Endothelial cell of umbilical vein (primary cell): Measurements from ENCODE around the gene MAP2K7. TPM values are rescaled to one million over a fixed set of nuclear protein-coding genes. Genes with fewer than 3 reads are reported as not detected.

Experiments used
- BruUV-seq: library from RNA; stranded (reverse); fragments of 400-500 nt; replicated peaks from 2 replicates; lab custom pipeline; 2021; lab: Mats Ljungman, UMichigan
- CTCF ChIA-PET: fragments of 300-600, 350-600 bp; sonication (Branson Sonifier 250); formaldehyde crosslinking; loops from one replicate; lab custom pipeline; 2021; ENCODE audit warnings: antibody characterized with exemption, inconsistent platforms; lab: Charles Lee
- POLR2A ChIA-PET: fragments of 300-600, 350-600 bp; sonication (Branson Sonifier 250); formaldehyde crosslinking; loops from one replicate; lab custom pipeline; 2021; ENCODE audit warnings: antibody characterized with exemption, inconsistent platforms; lab: Charles Lee
- DNase-seq: peaks from one replicate; pipeline ENCODE4 v3.0.0-alpha.2; 2011; ENCODE audit warnings: low read depth, low spot score
- FAIRE-seq: peaks from 2 replicates; lab custom pipeline; 2011; peaks lifted over from hg19 to GRCh38; lab: Jason Lieb, UNC
- H2AFZ ChIP-seq: 2 replicates; pipeline ENCODE4 v1.6.0; 2012; ENCODE audit warnings: low read depth, low read length, control low read depth, inconsistent platforms
- H3K27ac ChIP-seq: 2 replicates; pipeline ENCODE4 v1.5.1; 2011; ENCODE audit warnings: low read depth, mild to moderate bottlenecking, control low read depth, low read length, moderate library complexity; ENCODE audit not compliant: insufficient read depth
- H3K27me3 ChIP-seq, 2 experiments: 2 replicates each; pipeline versions ENCODE4 v1.6.0 to v1.6.1; 2011; ENCODE audit warnings: low read length in 2 of 2, mixed read lengths in 1 of 2; ENCODE audit not compliant: control insufficient read depth in 2 of 2, insufficient read depth in 2 of 2
- H3K36me3 ChIP-seq, 2 experiments: 2 replicates in 1 of 2; 3 replicates in 1 of 2; pipeline ENCODE4 v1.5.1; 2011; ENCODE audit warnings: low read length in 2 of 2, mild to moderate bottlenecking in 1 of 2, moderate library complexity in 1 of 2; ENCODE audit not compliant: control insufficient read depth in 2 of 2, insufficient read depth in 2 of 2; ENCODE audit errors: extremely low read depth in 1 of 2
- H3K4me1 ChIP-seq: 3 replicates; pipeline ENCODE4 v1.5.1; 2011; ENCODE audit warnings: mild to moderate bottlenecking, low read length; ENCODE audit not compliant: control insufficient read depth, insufficient read depth; ENCODE audit errors: extremely low read depth
- H3K4me2 ChIP-seq: 2 replicates; pipeline ENCODE4 v1.6.1; 2011; ENCODE audit warnings: low read length, control low read depth, mixed read lengths; ENCODE audit not compliant: insufficient read depth
- H3K4me3 ChIP-seq, 3 experiments: fragments of 200-600 bp in 1 of 3; sonication (generic), shearing (Covaris generic) in 1 of 3; replicated peaks in 1 of 3; 2 replicates each; pipeline ENCODE4 v1.5.1; 2011 to 2016; ENCODE audit warnings: control low read depth in 3 of 3, low read length in 3 of 3, mild to moderate bottlenecking in 2 of 3, inconsistent platforms in 1 of 3, low read depth in 1 of 3, moderate library complexity in 1 of 3; ENCODE audit not compliant: insufficient read depth in 1 of 3
- H3K79me2 ChIP-seq: 2 replicates; pipeline ENCODE4 v1.6.0; 2012; ENCODE audit warnings: low read length, inconsistent platforms; ENCODE audit not compliant: control insufficient read depth, insufficient read depth
- H3K9ac ChIP-seq: replicated peaks from 2 replicates; pipeline ENCODE3; 2011; ENCODE audit warnings: low read length, control low read depth; ENCODE audit not compliant: insufficient read depth; ENCODE audit errors: extremely low read depth
- H3K9me1 ChIP-seq: replicated peaks from 3 replicates; pipeline ENCODE4 v1.6.0; 2011; ENCODE audit warnings: mild to moderate bottlenecking, low read length; ENCODE audit not compliant: control insufficient read depth, insufficient read depth; ENCODE audit errors: extremely low read depth
- H3K9me3 ChIP-seq: replicated peaks from 2 replicates; pipeline ENCODE4 v1.5.1; 2012; ENCODE audit warnings: low read length, inconsistent platforms; ENCODE audit not compliant: control insufficient read depth, insufficient read depth
- H4K20me1 ChIP-seq: replicated peaks from 2 replicates; pipeline ENCODE3; 2011; ENCODE audit warnings: mild to moderate bottlenecking, low read length; ENCODE audit not compliant: control insufficient read depth, insufficient read depth; ENCODE audit errors: extremely low read depth
- EZH2 ChIP-seq: IDR thresholded peaks from 2 replicates; pipeline ENCODE4 v1.6.1; 2012; ENCODE audit warnings: borderline replicate concordance, low read depth, mild to moderate bottlenecking, moderate library complexity, low read length, inconsistent platforms; ENCODE audit not compliant: severe bottlenecking
- FOS ChIP-seq: IDR thresholded peaks from 2 replicates; pipeline ENCODE4 v1.6.1; 2011; ENCODE audit warnings: mild to moderate bottlenecking, low read length, moderate library complexity, borderline replicate concordance; ENCODE audit not compliant: insufficient read depth
- GATA2 ChIP-seq: IDR thresholded peaks from 2 replicates; pipeline ENCODE4 v1.7.0; 2011; ENCODE audit warnings: low read depth, mild to moderate bottlenecking, moderate library complexity, mixed read lengths, low read length; ENCODE audit not compliant: insufficient read length, insufficient read depth
- JUN ChIP-seq: IDR thresholded peaks from 2 replicates; pipeline ENCODE4 v1.6.1; 2011; ENCODE audit warnings: borderline replicate concordance, low read depth; ENCODE audit not compliant: insufficient read length, insufficient read depth
- MYC ChIP-seq: IDR thresholded peaks from one replicate; pipeline ENCODE4 v1.6.1; 2011; ENCODE audit warnings: mild to moderate bottlenecking, low read depth, low read length
- POLR2A ChIP-seq: IDR thresholded peaks from 2 replicates; pipeline ENCODE4 v1.6.1; 2012; ENCODE audit warnings: low read depth, mild to moderate bottlenecking, control low read depth, low read length
- POLR2AphosphoS5 ChIP-seq: IDR thresholded peaks from 2 replicates; pipeline ENCODE4 v1.6.1; 2012; ENCODE audit warnings: low read depth, mild to moderate bottlenecking, control low read depth, low read length, moderate library complexity; ENCODE audit not compliant: insufficient read depth
- dilution Hi-C: fragments of 300-500 bp; cut with MboI; formaldehyde crosslinking; loops from one replicate; pipeline ENCODE4 v1.15.0; 2019; ENCODE audit warnings: low sequenced_read_pairs; ENCODE audit not compliant: extremely low pct_ligation_motif_present
- intact Hi-C: fragments of 100-400 bp; cut with micrococcal nuclease; formaldehyde crosslinking; loops from one replicate; pipeline ENCODE4 v1.10.0; 2022
- polyA plus RNA-seq, 4 experiments: library from polyadenylated mRNA; depleted of rRNA in 3 of 4; stranded (reverse) in 3 of 4; unstranded in 1 of 4; fragments of >200 nt; gene quantifications; 2 replicates each; pipeline versions ENCODE4 v1.2.1 to v1.2.3, GENCODE V29; 2011 to 2012; ENCODE audit warnings: missing spikeins in 1 of 4
- total RNA-seq: library from RNA; stranded (reverse); gene quantifications from 2 replicates; pipeline ENCODE4 v1.2.3, GENCODE V29; 2021
- TF ChIP-seq, protein P1 (sequence below): IDR thresholded peaks from 2 replicates; pipeline ENCODE4 v1.6.1; 2011; ENCODE audit not compliant: insufficient read depth, insufficient read length
- TF ChIP-seq, protein P2 (sequence below), 2 donors: IDR thresholded peaks; 1 replicate in 1 of 2; 2 replicates in 1 of 2; pipeline ENCODE4 v1.5.1; 2011; ENCODE audit warnings: low read length in 2 of 2, mild to moderate bottlenecking in 2 of 2, moderate library complexity in 2 of 2, control low read depth in 1 of 2, inconsistent platforms in 1 of 2, low read depth in 1 of 2; ENCODE audit not compliant: insufficient read depth in 1 of 2; ENCODE audit errors: extremely low read depth in 1 of 2

The MAP2K7 gene
- total and polyA plus RNA-seq, 2 donors (not counting 3 experiments of a cell fraction or from before 2014, with no cell fraction given), result 13.8 to 36.0 TPM

DNA sequence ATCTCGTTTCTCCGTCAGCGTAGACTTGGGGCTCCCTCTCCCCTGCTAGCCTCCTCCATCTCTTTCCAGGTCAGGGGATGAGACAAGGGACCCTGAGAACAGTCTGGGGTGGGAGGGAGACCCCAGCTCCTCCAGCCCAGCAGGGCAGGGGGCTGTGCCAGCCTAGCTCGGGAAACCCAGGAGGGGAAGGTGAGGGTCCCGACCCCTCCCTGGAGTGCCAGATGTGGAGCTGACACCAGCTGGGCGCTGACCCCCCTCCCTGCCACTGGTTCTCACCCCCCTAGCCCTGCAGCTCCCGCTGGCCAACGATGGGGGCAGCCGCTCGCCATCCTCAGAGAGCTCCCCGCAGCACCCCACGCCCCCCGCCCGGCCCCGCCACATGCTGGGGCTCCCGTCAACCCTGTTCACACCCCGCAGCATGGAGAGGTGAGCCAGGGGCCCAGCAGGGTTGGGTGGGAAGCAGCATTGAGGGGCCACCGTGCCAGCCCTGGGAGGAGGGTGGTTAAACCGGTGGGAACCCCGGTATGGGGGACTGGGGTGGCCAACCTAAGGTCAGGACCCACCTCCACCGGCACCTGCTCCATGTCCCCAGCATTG is 5.9 kb downstream of the MAP2K7 start:
- Histone ChIP-seq H3K9me1 (no peaks in the 10 kb centered on the region), H3K27me3 (no peaks in the 10 kb centered on the region), H3K36me3 (peaks cover 0 to 23% of the 10 kb centered on the region in 2 experiments), H4K20me1 (no peaks in the 10 kb centered on the region), H3K79me2 (peaks cover 22% of the 10 kb centered on the region), H3K4me1 (peaks cover 5% of the 10 kb centered on the region), H3K4me3 (no peak overlapping the region), H3K9ac (no peak overlapping the region), H3K9me3 (no peaks in the 10 kb centered on the region), H3K4me2 (no peak overlapping the region), H2AFZ (no peak overlapping the region), H3K27ac (no peak overlapping the region)
- ChIA-PET POLR2A (interaction anchor here (0.7 kb wide), 1 partner anchor 49 kb away, joined by 3 read pairs; no protein-coding TSS in a partner anchor), CTCF (no interaction called here)
- TF ChIP-seq EZH2 (no peak), FOS (no peak), POLR2AphosphoS5 (no peak), MYC (no peak)
- TF ChIP-seq, protein P1, sequence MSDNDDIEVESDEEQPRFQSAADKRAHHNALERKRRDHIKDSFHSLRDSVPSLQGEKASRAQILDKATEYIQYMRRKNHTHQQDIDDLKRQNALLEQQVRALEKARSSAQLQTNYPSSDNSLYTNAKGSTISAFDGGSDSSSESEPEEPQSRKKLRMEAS, result no peak
- no peak for FAIRE-seq
- DNase-seq, result no peak
- BruUV-seq, result no TSS peak
- intact Hi-C loops, result no loop called here
- dilution Hi-C loops, result no loop called here

DNA sequence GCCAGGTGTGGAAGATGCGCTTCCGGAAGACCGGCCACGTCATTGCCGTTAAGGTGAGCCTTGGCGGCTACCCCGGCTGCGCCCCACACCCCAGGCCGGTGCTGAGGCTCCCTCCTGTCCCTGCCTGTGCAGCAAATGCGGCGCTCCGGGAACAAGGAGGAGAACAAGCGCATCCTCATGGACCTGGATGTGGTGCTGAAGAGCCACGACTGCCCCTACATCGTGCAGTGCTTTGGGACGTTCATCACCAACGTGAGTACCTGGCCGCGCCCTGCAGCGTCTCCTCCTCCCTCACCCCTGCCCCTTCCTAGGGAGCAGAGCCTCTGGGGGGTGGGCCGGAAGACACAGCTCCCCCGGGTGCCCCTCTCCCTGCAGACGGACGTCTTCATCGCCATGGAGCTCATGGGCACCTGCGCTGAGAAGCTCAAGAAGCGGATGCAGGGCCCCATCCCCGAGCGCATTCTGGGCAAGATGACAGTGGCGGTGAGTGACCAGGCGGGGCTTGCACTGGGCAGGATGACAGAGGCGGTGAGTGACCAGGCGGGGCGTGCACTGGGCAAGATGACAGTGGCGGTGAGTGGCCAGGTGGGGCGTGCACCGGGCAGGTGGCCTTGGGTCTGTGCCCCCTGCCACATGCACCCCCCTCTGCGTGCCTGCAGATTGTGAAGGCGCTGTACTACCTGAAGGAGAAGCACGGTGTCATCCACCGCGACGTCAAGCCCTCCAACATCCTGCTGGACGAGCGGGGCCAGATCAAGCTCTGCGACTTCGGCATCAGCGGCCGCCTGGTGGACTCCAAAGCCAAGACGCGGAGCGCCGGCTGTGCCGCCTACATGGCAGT is 6.9 kb downstream of the MAP2K7 start:
- Histone ChIP-seq H3K4me2 (no peak overlapping the region), H3K79me2 (peaks cover 12% of the 10 kb centered on the region), H3K27me3 (peaks cover under 1 to 4% of the 10 kb centered on the region in 2 experiments), H3K4me3 (no peak overlapping the region), H4K20me1 (no peaks in the 10 kb centered on the region), H3K9me1 (no peaks in the 10 kb centered on the region), H3K9me3 (no peaks in the 10 kb centered on the region), H2AFZ (no peak overlapping the region), H3K27ac (no peak overlapping the region), H3K36me3 (peaks cover 0 to 23% of the 10 kb centered on the region in 2 experiments), H3K9ac (no peak overlapping the region), H3K4me1 (no peaks in the 10 kb centered on the region)
- POLR2A ChIA-PET, result no interaction called here
- dilution Hi-C loops, result no loop called here
- intact Hi-C loops, result no loop called here
- TSS peak; percentile 2 for BruUV-seq
- no peak for TF ChIP-seq POLR2A
- TF ChIP-seq FOS, result no peak
- no peak for TF ChIP-seq MYC
- no peak for TF ChIP-seq GATA2
- TF ChIP-seq, protein P2, sequence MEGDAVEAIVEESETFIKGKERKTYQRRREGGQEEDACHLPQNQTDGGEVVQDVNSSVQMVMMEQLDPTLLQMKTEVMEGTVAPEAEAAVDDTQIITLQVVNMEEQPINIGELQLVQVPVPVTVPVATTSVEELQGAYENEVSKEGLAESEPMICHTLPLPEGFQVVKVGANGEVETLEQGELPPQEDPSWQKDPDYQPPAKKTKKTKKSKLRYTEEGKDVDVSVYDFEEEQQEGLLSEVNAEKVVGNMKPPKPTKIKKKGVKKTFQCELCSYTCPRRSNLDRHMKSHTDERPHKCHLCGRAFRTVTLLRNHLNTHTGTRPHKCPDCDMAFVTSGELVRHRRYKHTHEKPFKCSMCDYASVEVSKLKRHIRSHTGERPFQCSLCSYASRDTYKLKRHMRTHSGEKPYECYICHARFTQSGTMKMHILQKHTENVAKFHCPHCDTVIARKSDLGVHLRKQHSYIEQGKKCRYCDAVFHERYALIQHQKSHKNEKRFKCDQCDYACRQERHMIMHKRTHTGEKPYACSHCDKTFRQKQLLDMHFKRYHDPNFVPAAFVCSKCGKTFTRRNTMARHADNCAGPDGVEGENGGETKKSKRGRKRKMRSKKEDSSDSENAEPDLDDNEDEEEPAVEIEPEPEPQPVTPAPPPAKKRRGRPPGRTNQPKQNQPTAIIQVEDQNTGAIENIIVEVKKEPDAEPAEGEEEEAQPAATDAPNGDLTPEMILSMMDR (IDR thresholded peaks at IDR 0.05; ENCODE audit: extremely low read depth in 1 of 2, insufficient read depth in 1 of 2, low read depth in 1 of 2, low read length in 2 of 2), result no peak
- TF ChIP-seq POLR2AphosphoS5, result no peak
- TF ChIP-seq, protein P1, result no peak
- TF ChIP-seq EZH2, result no peak
- TF ChIP-seq JUN, result no peak
- no peak for FAIRE-seq
- CTCF ChIA-PET, result no interaction called here
- no peak for DNase-seq
